ENCODE results near the gene RMND1. TPM values are rescaled to one million over a fixed set of nuclear protein-coding genes. Genes with fewer than 3 reads are reported as not detected.
"Not testable (repeated sequence)": the region's sequence is repeated elsewhere in the genome, so short reads cannot be mapped to it uniquely, and the experiment has no call there.

The RMND1 gene
- total RNA-seq, 1 experiment from 2014 or later = 37.6 TPM

DNA sequence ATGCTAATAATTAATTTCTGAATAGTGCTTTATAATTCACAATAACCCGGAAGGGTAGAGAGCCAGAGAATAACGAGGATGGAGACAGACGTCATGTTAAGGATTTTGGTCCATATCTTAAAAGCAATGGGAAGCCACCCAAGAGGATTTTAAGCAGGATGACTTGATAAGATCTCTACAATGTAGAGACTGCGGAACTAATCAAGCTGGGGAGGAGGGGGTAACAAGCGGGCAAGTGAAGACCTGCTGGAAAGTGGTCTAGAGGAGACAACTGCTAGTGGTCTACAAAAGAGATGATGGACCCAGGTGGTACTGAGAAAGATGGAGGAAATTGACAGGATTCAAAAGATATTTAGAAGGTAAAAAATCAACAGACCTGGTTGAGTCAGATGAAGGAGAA, 67.8 kb downstream of the RMND1 start:
- H3K36me3 Mint-ChIP-seq (ENCODE audit: insufficient read depth, unreplicated experiment) = peaks cover 6% of the 10 kb centered on the region
- no peak overlapping the region for H3K27ac Mint-ChIP-seq (ENCODE audit: low read depth, unreplicated experiment)
- peaks cover 16% of the 10 kb centered on the region for H3K4me1 Mint-ChIP-seq (ENCODE audit: insufficient read depth, unreplicated experiment)
- H3K4me3 Mint-ChIP-seq (ENCODE audit: unreplicated experiment) = no peak overlapping the region
- H3K9me3 Mint-ChIP-seq (ENCODE audit: unreplicated experiment) = no peaks in the 10 kb centered on the region
- ChIA-PET CTCF (no interaction called here), POLR2A (interaction anchor here (0.7 to 2.5 kb wide), 2 partner anchors 9 to 68 kb away, joined by 5 to 9 read pairs; partner anchors contain the start of gene RMND1)
- BruUV-seq (replicated peaks) = no TSS peak
- intact Hi-C loops (cut with micrococcal nuclease) = no loop called here
- DNase-seq (ENCODE audit: unreplicated experiment) = no peak
- TF ChIP-seq, protein P1, sequence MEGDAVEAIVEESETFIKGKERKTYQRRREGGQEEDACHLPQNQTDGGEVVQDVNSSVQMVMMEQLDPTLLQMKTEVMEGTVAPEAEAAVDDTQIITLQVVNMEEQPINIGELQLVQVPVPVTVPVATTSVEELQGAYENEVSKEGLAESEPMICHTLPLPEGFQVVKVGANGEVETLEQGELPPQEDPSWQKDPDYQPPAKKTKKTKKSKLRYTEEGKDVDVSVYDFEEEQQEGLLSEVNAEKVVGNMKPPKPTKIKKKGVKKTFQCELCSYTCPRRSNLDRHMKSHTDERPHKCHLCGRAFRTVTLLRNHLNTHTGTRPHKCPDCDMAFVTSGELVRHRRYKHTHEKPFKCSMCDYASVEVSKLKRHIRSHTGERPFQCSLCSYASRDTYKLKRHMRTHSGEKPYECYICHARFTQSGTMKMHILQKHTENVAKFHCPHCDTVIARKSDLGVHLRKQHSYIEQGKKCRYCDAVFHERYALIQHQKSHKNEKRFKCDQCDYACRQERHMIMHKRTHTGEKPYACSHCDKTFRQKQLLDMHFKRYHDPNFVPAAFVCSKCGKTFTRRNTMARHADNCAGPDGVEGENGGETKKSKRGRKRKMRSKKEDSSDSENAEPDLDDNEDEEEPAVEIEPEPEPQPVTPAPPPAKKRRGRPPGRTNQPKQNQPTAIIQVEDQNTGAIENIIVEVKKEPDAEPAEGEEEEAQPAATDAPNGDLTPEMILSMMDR (IDR thresholded peaks at IDR 0.05; ENCODE audit: unreplicated experiment) = no peak
- H3K27me3 Mint-ChIP-seq (ENCODE audit: insufficient read depth, unreplicated experiment) = no peaks in the 10 kb centered on the region

DNA sequence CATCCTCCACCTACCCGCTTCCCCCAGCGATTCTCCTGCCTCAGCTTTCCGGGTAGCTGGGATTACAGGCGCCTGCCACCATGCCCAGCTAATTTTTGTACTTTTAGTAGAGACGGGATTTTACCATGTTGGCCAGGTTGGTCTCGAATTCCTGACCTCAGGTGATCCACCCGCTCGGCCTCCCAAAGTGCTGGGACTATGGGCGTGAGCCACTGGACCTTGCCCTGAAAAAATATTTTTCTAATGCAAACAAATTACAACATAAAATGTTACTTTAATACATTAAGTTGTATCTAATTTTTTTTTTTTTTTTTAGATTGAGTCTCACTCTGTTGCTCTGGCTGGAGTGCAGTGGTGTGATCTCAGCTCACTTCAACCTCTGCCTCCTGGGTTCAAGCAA, 69.3 kb downstream of the RMND1 start:
- intact Hi-C loops (cut with micrococcal nuclease); H3K9me3 Mint-ChIP-seq (ENCODE audit: unreplicated experiment); CTCF ChIA-PET; H3K27ac Mint-ChIP-seq (ENCODE audit: low read depth, unreplicated experiment); POLR2A ChIA-PET; H3K36me3 Mint-ChIP-seq (ENCODE audit: insufficient read depth, unreplicated experiment); DNase-seq (ENCODE audit: unreplicated experiment); H3K4me3 Mint-ChIP-seq (ENCODE audit: unreplicated experiment); BruUV-seq (replicated peaks); H3K27me3 Mint-ChIP-seq (ENCODE audit: insufficient read depth, unreplicated experiment): not testable (repeated sequence)
- peaks cover 16% of the 10 kb centered on the region for H3K4me1 Mint-ChIP-seq (ENCODE audit: insufficient read depth, unreplicated experiment)

DNA sequence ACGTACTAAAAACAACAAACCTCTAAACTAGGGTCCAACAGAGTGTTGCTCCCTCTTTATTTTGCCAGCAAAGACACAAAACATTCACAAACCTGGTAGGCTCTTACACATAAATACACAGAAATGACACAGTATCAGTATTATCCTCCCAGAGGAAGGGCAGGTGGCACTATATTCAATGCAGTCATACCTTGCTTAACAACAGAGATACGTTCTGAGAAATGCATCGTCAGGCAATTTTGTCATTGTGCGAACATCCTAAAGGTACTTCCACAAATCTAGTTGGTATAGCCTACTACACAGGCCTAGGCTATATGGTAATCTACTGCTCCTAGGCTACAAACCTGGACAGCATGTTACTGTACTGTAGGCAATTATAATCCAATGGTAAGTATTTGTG, 70.2 kb downstream of the RMND1 start:
- TF ChIP-seq, protein P1 (IDR thresholded peaks at IDR 0.05; ENCODE audit: unreplicated experiment) = no peak
- peaks cover 16% of the 10 kb centered on the region for H3K4me1 Mint-ChIP-seq (ENCODE audit: insufficient read depth, unreplicated experiment)
- DNase-seq (ENCODE audit: unreplicated experiment) = no peak
- H3K27ac Mint-ChIP-seq (ENCODE audit: low read depth, unreplicated experiment) = no peak overlapping the region
- intact Hi-C loops (cut with micrococcal nuclease) = no loop called here
- H3K9me3 Mint-ChIP-seq (ENCODE audit: unreplicated experiment) = no peaks in the 10 kb centered on the region
- CTCF ChIA-PET = no interaction called here
- no peak overlapping the region for H3K4me3 Mint-ChIP-seq (ENCODE audit: unreplicated experiment)
- H3K36me3 Mint-ChIP-seq (ENCODE audit: insufficient read depth, unreplicated experiment) = peaks cover 6% of the 10 kb centered on the region
- no TSS peak for BruUV-seq (replicated peaks)
- POLR2A ChIA-PET = interaction anchor here (0.6 kb wide), 1 partner anchor 20 kb away, joined by 3 read pairs; no protein-coding TSS in a partner anchor
- H3K27me3 Mint-ChIP-seq (ENCODE audit: insufficient read depth, unreplicated experiment) = no peaks in the 10 kb centered on the region

DNA sequence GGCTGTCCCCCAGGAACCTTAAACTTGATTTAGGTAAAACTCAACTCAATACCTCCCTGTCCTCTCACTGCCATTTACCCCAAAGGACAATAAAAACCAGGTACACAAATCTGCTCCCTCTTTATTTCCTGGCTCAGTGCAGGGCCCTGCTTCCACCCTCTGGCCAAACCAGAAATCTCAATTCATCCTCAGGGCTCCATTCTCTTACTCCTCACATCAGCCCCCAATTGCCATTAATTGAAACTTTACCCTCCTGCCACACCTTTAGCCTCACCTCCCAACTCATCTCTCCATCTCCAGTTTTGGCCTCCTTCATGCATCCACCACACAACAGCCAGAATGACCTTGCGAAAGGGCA, 71.1 kb downstream of the RMND1 start:
- intact Hi-C loops (cut with micrococcal nuclease) = no loop called here
- CTCF ChIA-PET = no interaction called here
- H3K9me3 Mint-ChIP-seq (ENCODE audit: unreplicated experiment) = no peaks in the 10 kb centered on the region

More for the DNA sequence above, 71.1 kb downstream of the RMND1 start:
- no peak for DNase-seq (ENCODE audit: unreplicated experiment)
- no TSS peak for BruUV-seq (replicated peaks)
- Mint-ChIP-seq H3K4me3 (ENCODE audit: unreplicated experiment) (no peak overlapping the region), H3K27ac (ENCODE audit: low read depth, unreplicated experiment) (peak overlapping the region; percentile 21), H3K4me1 (ENCODE audit: insufficient read depth, unreplicated experiment) (peaks cover 22% of the 10 kb centered on the region), H3K36me3 (ENCODE audit: insufficient read depth, unreplicated experiment) (no peaks in the 10 kb centered on the region), H3K27me3 (ENCODE audit: insufficient read depth, unreplicated experiment) (no peaks in the 10 kb centered on the region)
- TF ChIP-seq, protein P1 (IDR thresholded peaks at IDR 0.05; ENCODE audit: unreplicated experiment) = no peak
- POLR2A ChIA-PET = no interaction called here
